ENCODE data around the gene CKAP2.
"Not testable (repeated sequence)": the region's sequence is repeated elsewhere in the genome, so short reads cannot be mapped to it uniquely, and the experiment has no call there.

The CKAP2 gene

GRCh38 chr13:52451135-52451804, 4.0 kb upstream of the CKAP2 start:
- DNase-seq = no peak

- DNase-seq = no peak
These were observed 2.8 kb upstream of the CKAP2 start for GRCh38 chr13:52452470-52452869.

- DNase-seq = no peak
These were observed 839 bp upstream of the CKAP2 start for GRCh38 chr13:52454459-52454819.

GRCh38 chr13:52455677-52456041, 381 bp downstream of the CKAP2 start:
- peak; percentile 32 for DNase-seq

- DNase-seq = no peak
These were observed 4.4 kb downstream of the CKAP2 start for GRCh38 chr13:52459668-52460067.

DNA sequence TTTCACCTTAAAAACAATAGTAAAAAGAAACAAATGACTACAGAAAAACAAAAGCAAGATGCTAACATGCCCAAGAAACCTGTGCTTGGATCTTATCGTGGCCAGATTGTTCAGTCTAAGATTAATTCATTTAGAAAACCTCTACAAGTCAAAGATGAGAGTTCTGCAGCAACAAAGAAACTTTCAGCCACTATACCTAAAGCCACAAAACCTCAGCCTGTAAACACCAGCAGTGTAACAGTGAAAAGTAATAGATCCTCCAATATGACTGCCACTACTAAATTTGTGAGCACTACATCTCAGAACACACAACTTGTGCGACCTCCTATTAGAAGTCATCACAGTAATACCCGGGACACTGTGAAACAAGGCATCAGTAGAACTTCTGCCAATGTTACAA, 6.0 kb downstream of the CKAP2 start:
- no peak for DNase-seq

DNA sequence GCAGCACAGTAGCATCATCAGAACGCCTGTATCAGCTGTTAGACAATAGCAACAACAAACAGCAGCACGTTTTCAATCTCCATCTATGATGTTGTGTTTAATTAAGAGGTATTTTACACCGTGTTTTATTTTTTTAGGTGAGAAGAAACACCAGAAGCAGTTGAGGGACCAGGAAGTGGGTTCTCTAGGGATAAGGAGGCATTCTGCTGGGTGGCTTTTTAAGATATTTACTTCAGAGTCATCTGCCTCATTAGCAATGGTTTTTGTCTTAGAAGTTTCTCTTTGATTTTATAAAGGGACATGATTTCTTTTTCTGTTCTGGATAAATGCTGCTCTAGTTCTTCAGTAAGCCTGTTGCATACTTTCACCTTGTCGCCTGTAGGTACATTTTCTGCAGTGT, 8.2 kb downstream of the CKAP2 start:
- no peak for DNase-seq

GRCh38 chr13:52468487-52468886, 13.2 kb downstream of the CKAP2 start:
- DNase-seq = not testable (repeated sequence)

GRCh38 chr13:52480677-52481428, 25.6 kb downstream of the CKAP2 start:
- DNase-seq = not testable (repeated sequence)

DNA sequence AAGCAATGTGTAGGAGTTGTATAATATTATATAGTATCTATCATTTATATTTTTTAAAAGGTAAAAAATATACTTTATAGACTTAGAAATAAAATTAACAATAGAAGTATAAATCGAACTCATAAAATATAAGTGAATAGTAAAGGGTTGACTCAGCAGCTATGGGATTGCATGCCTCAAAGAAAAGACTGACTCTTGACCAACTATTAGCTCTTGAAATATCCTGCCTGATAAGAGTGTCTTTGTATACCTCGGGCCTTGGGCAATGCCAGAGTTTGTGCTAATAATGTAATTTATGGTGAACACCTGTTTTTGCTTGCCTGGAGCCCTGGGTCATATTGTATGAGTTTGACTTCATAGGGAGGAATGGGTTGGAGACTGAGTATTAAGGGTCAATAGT, 31.8 kb downstream of the CKAP2 start:
- not testable (repeated sequence) for DNase-seq

- not testable (repeated sequence) for DNase-seq
These were observed 33.5 kb downstream of the CKAP2 start for GRCh38 chr13:52488763-52489162.

DNA sequence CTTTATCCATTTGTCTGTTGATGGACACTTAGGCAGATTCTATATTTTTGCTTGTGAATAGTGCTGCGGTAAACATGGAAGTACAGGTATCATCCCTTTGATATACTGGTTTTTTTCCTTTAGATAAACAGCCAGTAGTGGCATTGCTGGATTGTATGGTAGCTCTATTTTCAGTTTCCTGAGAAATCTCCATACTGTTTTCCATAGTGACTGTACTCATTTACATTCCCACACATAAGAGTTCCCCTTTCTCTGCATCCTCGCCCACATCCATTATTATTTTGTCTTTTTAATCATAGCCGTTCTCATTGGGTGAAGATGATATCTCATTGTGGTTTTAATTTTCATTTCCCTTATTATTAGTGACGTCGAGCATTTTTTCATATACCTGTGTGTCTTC, 35.7 kb downstream of the CKAP2 start:
- not testable (repeated sequence) for DNase-seq

- not testable (repeated sequence) for DNase-seq
These were observed 39.0 kb downstream of the CKAP2 start for GRCh38 chr13:52494241-52494640.

GRCh38 chr13:52497979-52498378, 42.7 kb downstream of the CKAP2 start:
- not testable (repeated sequence) for DNase-seq

DNA sequence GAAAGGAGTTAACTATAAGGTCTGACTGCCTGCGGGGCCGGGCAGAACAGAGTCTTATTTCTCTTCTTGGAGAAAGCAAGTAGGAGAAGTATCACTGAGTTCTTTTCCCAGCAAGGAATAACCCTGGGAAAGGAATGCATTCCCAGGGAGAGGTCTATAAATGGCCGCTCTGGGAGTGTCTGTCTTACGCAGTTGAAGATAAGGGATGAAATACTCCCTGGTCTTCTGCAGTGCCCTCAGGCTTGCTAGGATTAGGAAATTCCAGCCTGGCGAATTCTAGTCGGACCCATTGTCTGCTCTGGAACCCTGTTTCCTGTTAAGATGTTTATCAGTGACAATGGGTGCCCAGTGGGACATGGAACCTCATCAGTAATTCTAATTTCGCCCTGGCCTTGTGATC, 47.0 kb downstream of the CKAP2 start:
- not testable (repeated sequence) for DNase-seq

DNA sequence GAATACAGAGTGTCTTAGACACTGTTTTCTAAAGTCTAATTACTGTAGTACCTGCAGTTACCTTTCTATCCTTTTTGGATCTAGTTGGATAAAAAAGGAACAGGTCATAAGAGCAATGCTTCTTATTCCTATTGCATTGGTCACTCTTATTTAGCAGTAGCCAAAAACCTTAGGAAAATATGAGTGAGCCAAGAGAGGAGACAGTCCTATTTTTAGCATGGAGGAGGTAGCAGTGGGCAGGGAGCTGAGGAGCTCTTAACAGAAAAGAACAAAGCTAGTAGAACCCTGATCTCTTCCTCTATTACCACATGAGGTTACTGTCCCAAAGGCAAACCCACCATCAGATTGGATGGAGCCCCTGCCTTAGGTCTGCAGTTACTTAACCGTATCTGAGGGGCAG, 50.6 kb downstream of the CKAP2 start:
- not testable (repeated sequence) for DNase-seq

DNA sequence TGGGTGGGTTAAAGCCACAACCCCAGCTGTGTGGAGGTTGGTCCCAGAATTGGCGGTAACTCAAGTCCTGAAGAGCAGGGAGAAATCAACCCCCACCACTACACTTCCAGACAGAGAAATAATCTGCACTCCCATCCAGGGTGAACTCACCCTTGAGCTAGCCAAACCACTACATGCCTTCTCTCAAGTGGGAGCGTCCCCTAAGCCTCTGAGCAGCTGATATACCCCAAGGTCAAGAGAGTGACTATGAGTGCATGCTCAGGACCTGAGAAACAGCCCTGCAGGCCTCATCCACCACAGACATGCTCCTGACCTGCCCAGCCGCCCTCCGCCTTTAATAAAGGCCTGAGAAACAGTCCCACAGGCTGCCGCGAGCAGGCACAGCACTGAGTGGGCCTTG, 54.3 kb downstream of the CKAP2 start:
- not testable (repeated sequence) for DNase-seq

- DNase-seq = not testable (repeated sequence)
These were observed 55.0 kb downstream of the CKAP2 start for GRCh38 chr13:52510221-52510797.

DNA sequence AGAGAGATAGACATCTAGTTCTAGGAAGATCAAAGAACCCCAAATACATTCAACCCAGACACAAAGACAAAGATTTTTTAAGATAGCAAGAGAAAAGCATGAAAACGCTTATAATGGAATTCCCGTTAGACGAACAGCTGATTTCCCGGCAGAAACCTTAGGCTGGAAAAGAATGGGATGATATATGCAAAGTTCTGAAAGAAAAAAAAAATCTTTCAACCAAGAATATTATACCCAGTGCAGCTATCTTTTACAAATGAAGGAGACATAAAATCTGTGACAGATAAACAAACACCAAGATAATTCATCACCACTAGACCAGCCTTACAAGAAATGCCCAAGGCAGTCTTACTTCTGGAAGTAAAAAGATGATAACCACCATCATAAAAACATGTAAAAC, 56.3 kb downstream of the CKAP2 start:
- DNase-seq = not testable (repeated sequence)

GRCh38 chr13:52513957-52514596, 58.8 kb downstream of the CKAP2 start:
- DNase-seq = peak; percentile 50

- DNase-seq = not testable (repeated sequence)
These were observed 68.0 kb downstream of the CKAP2 start for GRCh38 chr13:52523323-52523722.

All from SIG-M5 (cell line).